ENCODE measurements around the gene NCOR2.

NCOR2 gene

GRCh38 chr12:124559182-124560017, 8.0 kb downstream of the NCOR2 start:
- no peak for DNase-seq

GRCh38 chr12:124558313-124558712, 9.1 kb downstream of the NCOR2 start:
- no peak for DNase-seq

- DNase-seq: no peak
Measured at GRCh38 chr12:124557518-124558223, 9.7 kb downstream of the NCOR2 start.

DNA sequence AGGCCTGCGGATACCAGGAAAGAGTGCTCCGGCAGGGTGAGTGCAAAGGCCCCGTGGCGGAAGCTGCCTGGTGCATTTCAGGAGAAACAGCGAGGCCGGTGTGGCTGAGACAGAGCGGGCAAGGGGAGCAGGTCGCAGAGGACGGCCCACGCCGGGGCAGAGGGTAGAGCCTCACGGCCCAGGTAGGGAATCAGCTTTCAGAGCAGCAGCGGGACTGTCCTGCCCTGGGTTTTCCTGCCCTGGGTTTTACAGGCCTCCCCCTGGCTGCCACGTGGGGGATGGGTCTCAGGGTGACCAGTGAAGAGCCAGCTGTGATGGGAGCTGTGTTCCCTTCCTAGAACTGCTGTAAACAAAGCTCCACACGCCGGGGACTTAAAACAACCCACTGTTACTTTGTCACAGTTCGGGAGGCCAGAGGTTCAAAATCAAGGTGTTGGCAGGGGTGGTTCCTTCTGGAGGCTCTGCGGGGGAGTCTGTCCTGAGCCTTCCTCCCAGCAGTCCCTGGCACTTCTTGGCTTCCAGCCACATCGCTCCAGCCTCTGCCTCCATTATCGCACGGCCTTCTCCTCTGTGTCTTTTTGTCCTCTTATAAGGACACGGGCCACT, 10.4 kb downstream of the NCOR2 start:
- no peak for DNase-seq

- DNase-seq: no peak
Measured at GRCh38 chr12:124556074-124556466, 11.3 kb downstream of the NCOR2 start.

- no peak for DNase-seq
Measured at GRCh38 chr12:124555168-124556073, 12.0 kb downstream of the NCOR2 start.

- DNase-seq: no peak
Measured at GRCh38 chr12:124554429-124555029, 12.9 kb downstream of the NCOR2 start.

- no peak for DNase-seq
Measured at GRCh38 chr12:124553862-124554428, 13.5 kb downstream of the NCOR2 start.

GRCh38 chr12:124551268-124552144, 15.9 kb downstream of the NCOR2 start:
- DNase-seq: no peak

GRCh38 chr12:124550123-124551089, 17.0 kb downstream of the NCOR2 start:
- no peak for DNase-seq

DNA sequence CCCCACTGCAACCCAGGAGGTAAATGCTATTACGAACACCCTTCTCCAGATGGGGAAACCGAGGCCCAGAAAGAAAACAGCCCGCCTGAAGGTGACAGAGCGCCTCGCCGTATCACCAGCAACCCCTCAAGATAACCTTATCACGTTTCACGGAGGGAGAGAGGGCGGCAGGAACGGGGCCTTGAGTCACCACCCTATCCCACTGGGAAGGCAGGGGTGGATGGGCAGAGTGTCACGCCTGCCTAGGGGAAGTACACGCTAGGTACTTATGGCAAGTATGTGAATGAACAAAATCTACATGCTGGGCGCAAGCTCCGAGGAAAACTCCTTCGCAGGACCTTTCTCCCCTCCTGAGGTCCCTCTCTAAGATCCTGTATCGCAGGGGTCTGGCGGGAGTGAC, 17.8 kb downstream of the NCOR2 start:
- no peak for DNase-seq

GRCh38 chr12:124548854-124549378, 18.5 kb downstream of the NCOR2 start:
- DNase-seq: no peak

- DNase-seq: no peak
Measured at GRCh38 chr12:124547626-124548025, 19.8 kb downstream of the NCOR2 start.

- peak in 1 of 5 donors; percentile 82 for DNase-seq
Measured at GRCh38 chr12:124545508-124546418, 21.6 kb downstream of the NCOR2 start.

DNA sequence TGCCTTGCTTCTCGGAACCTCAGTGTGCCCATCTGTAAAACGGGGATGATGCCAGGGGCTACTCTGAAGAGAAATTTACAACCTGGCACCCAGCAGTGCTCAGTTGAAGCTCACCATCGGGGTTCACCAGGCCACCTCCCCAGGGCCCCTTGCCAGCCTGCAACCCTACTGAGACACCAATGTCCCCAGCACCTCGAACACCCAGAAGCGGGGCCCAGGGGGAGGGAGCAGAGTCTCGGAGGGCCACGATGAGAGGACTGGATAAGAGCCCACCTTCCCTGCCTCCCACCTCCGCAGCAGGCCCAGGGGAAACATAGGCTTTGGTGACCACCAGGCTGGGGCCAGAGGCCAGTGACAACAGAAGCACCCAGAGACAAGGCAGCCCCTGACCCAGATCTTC, 22.4 kb downstream of the NCOR2 start:
- DNase-seq: no peak

GRCh38 chr12:124544311-124544970, 23.0 kb downstream of the NCOR2 start:
- DNase-seq: no peak

DNA sequence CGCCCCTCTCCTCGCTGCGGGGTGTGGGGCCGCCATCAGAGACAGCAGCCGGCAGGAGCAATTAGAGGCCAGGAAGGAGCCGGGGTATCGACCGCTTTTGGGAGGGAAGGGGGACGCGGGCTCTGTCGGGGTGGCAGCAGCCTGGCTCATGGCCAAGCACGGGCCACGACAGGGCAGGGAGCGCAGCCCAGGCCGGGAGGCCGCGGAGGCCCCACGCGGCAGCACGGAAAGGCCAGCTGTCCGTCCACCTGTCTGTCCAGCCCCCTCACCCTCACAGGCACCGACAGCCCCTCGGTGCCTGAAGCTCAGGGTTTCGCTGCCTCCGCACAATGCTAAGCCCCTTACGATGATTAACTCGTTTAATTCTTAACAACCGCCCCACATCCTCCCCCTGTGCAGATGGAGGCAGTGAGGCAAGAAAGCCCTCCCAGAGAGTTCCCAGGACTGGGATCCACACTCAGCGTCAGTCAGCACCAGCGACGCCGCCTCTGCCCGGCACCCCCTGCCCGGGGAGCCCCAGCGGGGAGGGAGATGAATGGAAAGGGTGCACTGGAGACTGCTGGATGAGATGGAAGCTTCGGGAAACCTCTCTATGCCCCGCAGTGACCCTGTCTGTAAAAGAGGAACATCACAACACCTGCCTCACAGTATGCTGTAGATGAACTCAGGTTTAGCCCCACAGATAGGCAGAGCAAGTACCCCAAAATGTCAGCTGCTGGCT, 23.7 kb downstream of the NCOR2 start:
- no peak for DNase-seq
